Raji (cell line): Measurements from ENCODE around the gene NRDE2.

Experiments used
- POLR2A ChIP-seq: IDR thresholded peaks from 2 replicates; pipeline ENCODE4 v1.6.1; 2011; ENCODE audit warnings: low read depth, low read length, control low read depth; ENCODE audit not compliant: insufficient read depth

NRDE2 gene

GRCh38 chr14:90290337-90291011 is 41.3 kb downstream of the NRDE2 start:
- TF ChIP-seq POLR2A = no peak

GRCh38 chr14:90288651-90289355 is 42.9 kb downstream of the NRDE2 start:
- TF ChIP-seq POLR2A = no peak

GRCh38 chr14:90287791-90288190 is 44.0 kb downstream of the NRDE2 start:
- TF ChIP-seq POLR2A = no peak

GRCh38 chr14:90281756-90282155 is 50.0 kb downstream of the NRDE2 start:
- no peak for TF ChIP-seq POLR2A

- TF ChIP-seq POLR2A = no peak
Measured at GRCh38 chr14:90281261-90281660, 50.5 kb downstream of the NRDE2 start.

GRCh38 chr14:90280096-90280495 is 51.6 kb downstream of the NRDE2 start:
- TF ChIP-seq POLR2A = no peak

GRCh38 chr14:90278199-90279175 is 53.3 kb downstream of the NRDE2 start:
- no peak for TF ChIP-seq POLR2A

- TF ChIP-seq POLR2A = no peak
Measured at GRCh38 chr14:90277581-90278198, 54.1 kb downstream of the NRDE2 start.

- TF ChIP-seq POLR2A = no peak
Measured at GRCh38 chr14:90276646-90277367, 54.9 kb downstream of the NRDE2 start.

GRCh38 chr14:90275820-90276219 is 55.9 kb downstream of the NRDE2 start:
- no peak for TF ChIP-seq POLR2A

GRCh38 chr14:90275458-90275814 is 56.3 kb downstream of the NRDE2 start:
- TF ChIP-seq POLR2A = no peak

GRCh38 chr14:90274808-90275457 is 56.8 kb downstream of the NRDE2 start:
- no peak for TF ChIP-seq POLR2A

GRCh38 chr14:90274019-90274418 is 57.7 kb downstream of the NRDE2 start:
- no peak for TF ChIP-seq POLR2A

GRCh38 chr14:90273532-90273931 is 58.2 kb downstream of the NRDE2 start:
- no peak for TF ChIP-seq POLR2A

GRCh38 chr14:90272523-90272922 is 59.2 kb downstream of the NRDE2 start:
- no peak for TF ChIP-seq POLR2A

GRCh38 chr14:90268420-90268819 is 63.3 kb downstream of the NRDE2 start:
- TF ChIP-seq POLR2A = no peak
